SU-DHL-6 (cell line): ENCODE measurements around the gene NME9.

Source experiments
- H2AFZ ChIP-seq: fragments of 200-600 bp; sonication (generic); 2 replicates; pipeline ENCODE4 v1.6.1; 2014; ENCODE audit warnings: low read depth, mild to moderate bottlenecking, moderate library complexity, mixed read lengths, antibody characterized with exemption, low read length; ENCODE audit not compliant: severe bottlenecking
- H3F3A ChIP-seq: fragments of 200-600 bp; shearing (Covaris generic); 2 replicates; pipeline ENCODE4 v1.6.0; 2016; ENCODE audit warnings: antibody characterized with exemption, mild to moderate bottlenecking; ENCODE audit not compliant: insufficient read depth
- H3K27ac ChIP-seq: fragments of 200-600 bp; sonication (generic); 2 replicates; pipeline ENCODE4 v1.5.1; 2016; ENCODE audit warnings: low read depth, mild to moderate bottlenecking, low read length, moderate library complexity, mixed read lengths
- H3K27me3 ChIP-seq: fragments of 200-600 bp; sonication (generic), shearing (Covaris generic); 2 replicates; pipeline ENCODE4 v1.6.0; 2014; ENCODE audit warnings: mild to moderate bottlenecking, low read length
- H3K36me3 ChIP-seq: fragments of 200-600 bp; sonication (generic); 2 replicates; pipeline ENCODE4 v1.6.1; 2014; ENCODE audit warnings: mild to moderate bottlenecking, low read length, mixed read lengths
- H3K4me2 ChIP-seq: fragments of 300-600, 200-600 bp; shearing (Covaris generic), sonication (generic); 2 replicates; pipeline ENCODE4 v1.6.0; 2014; ENCODE audit warnings: low read length, low read depth, mild to moderate bottlenecking; ENCODE audit not compliant: poor library complexity, severe bottlenecking
- H3K4me3 ChIP-seq: fragments of 200-600 bp; sonication (generic); 2 replicates; pipeline ENCODE4 v1.5.1; 2014; ENCODE audit warnings: antibody characterized with exemption, low read length, mild to moderate bottlenecking, mixed read lengths; ENCODE audit not compliant: insufficient read depth, poor library complexity, severe bottlenecking
- H3K79me2 ChIP-seq: fragments of 200-600 bp; sonication (generic); 2 replicates; pipeline ENCODE4 v1.6.1; 2014; ENCODE audit warnings: mild to moderate bottlenecking, low read length, moderate library complexity; ENCODE audit not compliant: insufficient read depth
- H3K9ac ChIP-seq: fragments of 200-600 bp; sonication (generic); 2 replicates; pipeline ENCODE4 v1.7.0; 2014; ENCODE audit warnings: mild to moderate bottlenecking, low read length
- H3K9me2 ChIP-seq: fragments of 200-600 bp; sonication (generic); replicated peaks from 2 replicates; pipeline ENCODE4 v1.6.1; 2014; ENCODE audit warnings: low read length; ENCODE audit not compliant: insufficient read depth
- H3K9me3 ChIP-seq: fragments of 200-600 bp; sonication (generic); 2 replicates; pipeline ENCODE4 v1.6.1; 2014; ENCODE audit warnings: low read length, mixed read lengths; ENCODE audit not compliant: insufficient read depth
- H4K20me1 ChIP-seq: fragments of 200-600 bp; sonication (generic); 2 replicates; pipeline ENCODE4 v1.6.1; 2014; ENCODE audit warnings: low read depth, mild to moderate bottlenecking, antibody characterized with exemption, low read length, moderate library complexity, mixed read lengths
- CTCF ChIP-seq: fragments of 200-600 bp; sonication (generic); IDR thresholded peaks from one replicate; pipeline ENCODE4 v1.5.1; 2017; ENCODE audit warnings: antibody characterized with exemption, mild to moderate bottlenecking, low read length, moderate library complexity; ENCODE audit not compliant: insufficient read depth, poor library complexity, severe bottlenecking
- EZH2phosphoT487 ChIP-seq: fragments of 200-600 bp; sonication (generic), shearing (Covaris generic); conservative IDR thresholded peaks from 2 replicates; pipeline ENCODE4 v1.6.1; 2018; ENCODE audit warnings: mild to moderate bottlenecking, antibody characterized with exemption, low read length, moderate library complexity, mixed read lengths

NME9 gene

GRCh38 chr3:138367911-138368310 is 38.3 kb upstream of the NME9 start:
- Histone ChIP-seq H3K9ac (no peak overlapping the region), H3K9me3 (no peaks in the 10 kb centered on the region), H3K79me2 (no peaks in the 10 kb centered on the region), H3F3A (no peaks in the 10 kb centered on the region), H3K4me2 (no peak overlapping the region), H3K27ac (no peak overlapping the region), H3K9me2 (no peaks in the 10 kb centered on the region), H3K4me3 (no peak overlapping the region), H2AFZ (no peak overlapping the region), H4K20me1 (no peaks in the 10 kb centered on the region), H3K27me3 (no peaks in the 10 kb centered on the region), H3K36me3 (no peaks in the 10 kb centered on the region)
- no peak for TF ChIP-seq EZH2phosphoT487
- TF ChIP-seq CTCF, result no peak

GRCh38 chr3:138367326-138367850 is 37.7 kb upstream of the NME9 start:
- Histone ChIP-seq H4K20me1 (no peaks in the 10 kb centered on the region), H3K9me2 (no peaks in the 10 kb centered on the region), H3K9me3 (no peaks in the 10 kb centered on the region), H3K27ac (no peak overlapping the region), H3K36me3 (no peaks in the 10 kb centered on the region), H3K4me2 (no peak overlapping the region), H3K27me3 (no peaks in the 10 kb centered on the region), H3K9ac (no peak overlapping the region), H3F3A (no peaks in the 10 kb centered on the region), H3K79me2 (no peaks in the 10 kb centered on the region), H2AFZ (no peak overlapping the region), H3K4me3 (no peak overlapping the region)
- TF ChIP-seq CTCF (no peak), EZH2phosphoT487 (no peak)

GRCh38 chr3:138366006-138366759 is 36.5 kb upstream of the NME9 start:
- H3K9me2 ChIP-seq, result no peaks in the 10 kb centered on the region
- H3K36me3 ChIP-seq, result no peaks in the 10 kb centered on the region
- no peak overlapping the region for H3K27ac ChIP-seq
- no peak overlapping the region for H3K4me3 ChIP-seq
- H3K9ac ChIP-seq, result no peak overlapping the region
- H3F3A ChIP-seq, result no peaks in the 10 kb centered on the region
- no peaks in the 10 kb centered on the region for H3K9me3 ChIP-seq
- no peak overlapping the region for H3K4me2 ChIP-seq
- H4K20me1 ChIP-seq, result no peaks in the 10 kb centered on the region
- TF ChIP-seq CTCF (no peak), EZH2phosphoT487 (no peak)
- H2AFZ ChIP-seq, result no peak overlapping the region
- H3K79me2 ChIP-seq, result no peaks in the 10 kb centered on the region
- no peaks in the 10 kb centered on the region for H3K27me3 ChIP-seq
